Measurements from ENCODE around the gene FHOD3.

Gene FHOD3

DNA sequence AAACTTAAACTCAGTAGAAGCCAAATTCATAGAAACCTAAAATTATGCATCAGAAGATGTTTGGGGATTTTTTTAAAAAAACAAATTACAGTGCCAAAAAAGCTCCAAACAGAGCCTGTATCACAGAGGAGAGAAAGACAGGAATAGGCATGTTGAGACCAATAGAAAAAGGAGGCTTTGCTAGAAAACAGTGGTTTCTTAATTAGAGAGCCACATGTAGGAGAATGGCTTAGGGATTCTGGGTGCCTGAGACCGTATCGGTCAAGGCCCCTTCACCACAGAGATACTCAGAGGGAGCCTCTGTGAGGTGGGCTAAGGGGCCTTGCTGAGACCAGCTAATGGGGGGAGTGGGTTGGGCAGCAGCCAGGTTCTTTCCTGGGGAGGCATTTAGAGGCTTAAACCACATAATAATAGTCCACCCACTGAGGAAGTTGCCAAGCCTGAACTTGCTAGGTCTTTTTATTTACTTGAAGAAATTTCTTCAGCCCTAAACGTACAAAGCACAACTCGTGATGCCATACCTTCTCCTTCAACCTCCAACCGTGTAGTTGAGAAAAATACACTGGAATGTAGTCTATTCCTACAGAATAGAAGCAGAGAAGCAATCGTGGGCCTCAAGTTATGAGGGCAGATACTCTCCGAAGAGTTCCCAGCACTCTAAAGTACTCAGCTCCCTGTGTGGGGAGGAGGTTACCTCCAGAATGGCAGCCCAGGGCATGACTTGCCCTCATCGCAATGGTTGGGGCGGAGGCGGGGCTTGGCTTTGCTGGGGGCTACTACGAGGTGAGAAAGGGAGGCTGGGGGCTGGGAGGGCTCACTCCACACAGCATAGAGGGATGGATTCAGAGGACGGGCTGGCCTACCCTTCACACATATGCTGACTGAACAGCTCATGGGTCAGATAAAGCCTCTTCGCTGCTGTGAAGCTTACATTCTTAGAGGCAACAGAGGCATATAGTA is 293.4 kb downstream of the FHOD3 start:
- TF ChIP-seq, protein P1, sequence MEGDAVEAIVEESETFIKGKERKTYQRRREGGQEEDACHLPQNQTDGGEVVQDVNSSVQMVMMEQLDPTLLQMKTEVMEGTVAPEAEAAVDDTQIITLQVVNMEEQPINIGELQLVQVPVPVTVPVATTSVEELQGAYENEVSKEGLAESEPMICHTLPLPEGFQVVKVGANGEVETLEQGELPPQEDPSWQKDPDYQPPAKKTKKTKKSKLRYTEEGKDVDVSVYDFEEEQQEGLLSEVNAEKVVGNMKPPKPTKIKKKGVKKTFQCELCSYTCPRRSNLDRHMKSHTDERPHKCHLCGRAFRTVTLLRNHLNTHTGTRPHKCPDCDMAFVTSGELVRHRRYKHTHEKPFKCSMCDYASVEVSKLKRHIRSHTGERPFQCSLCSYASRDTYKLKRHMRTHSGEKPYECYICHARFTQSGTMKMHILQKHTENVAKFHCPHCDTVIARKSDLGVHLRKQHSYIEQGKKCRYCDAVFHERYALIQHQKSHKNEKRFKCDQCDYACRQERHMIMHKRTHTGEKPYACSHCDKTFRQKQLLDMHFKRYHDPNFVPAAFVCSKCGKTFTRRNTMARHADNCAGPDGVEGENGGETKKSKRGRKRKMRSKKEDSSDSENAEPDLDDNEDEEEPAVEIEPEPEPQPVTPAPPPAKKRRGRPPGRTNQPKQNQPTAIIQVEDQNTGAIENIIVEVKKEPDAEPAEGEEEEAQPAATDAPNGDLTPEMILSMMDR (IDR thresholded peaks at IDR 0.05; ENCODE audit: low read depth, low read length), result no peak
- DNase-seq (ENCODE audit: extremely low read depth, low read depth), result no peak

DNA sequence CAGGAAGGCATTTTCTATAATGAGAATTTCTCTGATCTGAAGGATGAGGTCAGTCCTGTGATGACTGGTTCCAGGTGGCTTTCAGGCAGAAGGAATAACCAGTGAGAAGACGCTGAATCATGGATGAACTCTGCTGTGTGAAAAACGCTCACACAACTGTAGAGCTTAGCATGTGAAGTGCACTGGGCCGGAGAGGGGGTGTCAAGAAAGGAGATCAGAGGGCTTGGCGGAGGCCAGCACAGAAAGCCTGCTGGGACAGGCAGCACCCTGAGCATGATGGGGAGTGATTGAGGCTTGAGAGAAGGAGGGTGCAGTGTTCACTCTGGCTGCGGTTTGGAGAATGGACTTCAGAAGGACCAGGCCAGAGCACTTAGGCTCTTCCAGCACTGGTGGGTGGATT is 294.8 kb downstream of the FHOD3 start:
- TF ChIP-seq, protein P1 (IDR thresholded peaks at IDR 0.05; ENCODE audit: low read depth, low read length), result no peak

DNA sequence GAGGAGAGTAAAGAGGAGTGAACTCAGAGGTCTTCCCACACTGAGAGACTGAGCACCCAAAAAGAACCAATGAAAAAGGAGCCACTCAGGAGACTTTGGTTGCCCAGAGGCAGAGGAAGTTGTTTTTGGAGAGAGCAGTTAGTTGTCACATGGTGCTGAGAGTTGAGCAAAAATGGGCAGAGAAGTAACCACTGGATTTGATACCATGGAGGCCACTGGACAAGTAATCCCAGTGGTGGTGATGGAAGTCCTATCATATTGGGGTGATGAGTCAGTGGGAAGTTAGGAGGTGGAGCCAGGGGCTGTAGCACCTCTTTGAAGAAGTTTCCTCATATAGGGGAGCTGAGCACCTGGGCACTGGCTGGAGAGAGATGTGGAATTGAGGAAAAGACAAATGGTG is 295.5 kb downstream of the FHOD3 start:
- DNase-seq (ENCODE audit: extremely low read depth, low read depth), result no peak
- TF ChIP-seq, protein P1 (IDR thresholded peaks at IDR 0.05; ENCODE audit: low read depth, low read length), result no peak

More for the DNA sequence above, 294.8 kb downstream of the FHOD3 start:
- DNase-seq (ENCODE audit: extremely low read depth, low read depth), result no peak

DNA sequence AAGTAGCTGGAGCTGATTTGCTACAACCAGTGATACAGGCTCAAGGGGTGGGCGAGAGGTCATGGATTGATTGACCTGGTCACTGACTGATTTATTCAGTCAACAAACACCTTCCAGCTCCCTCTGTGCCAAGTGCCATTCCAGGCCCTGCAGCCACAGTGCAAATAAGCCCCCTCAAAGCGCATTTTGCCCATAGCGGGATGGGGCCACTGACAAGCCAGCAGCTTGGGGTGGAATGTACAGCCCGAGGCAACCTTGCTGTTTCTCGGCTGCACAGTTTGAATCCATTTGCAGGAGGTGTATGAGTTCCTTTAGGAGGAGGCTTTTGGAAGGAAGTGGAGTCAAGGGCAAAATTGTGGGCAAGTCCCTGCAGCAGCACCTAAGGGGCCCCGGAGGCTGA is 296.1 kb downstream of the FHOD3 start:
- TF ChIP-seq, protein P1 (IDR thresholded peaks at IDR 0.05; ENCODE audit: low read depth, low read length), result no peak
- DNase-seq (ENCODE audit: extremely low read depth, low read depth), result no peak

DNA sequence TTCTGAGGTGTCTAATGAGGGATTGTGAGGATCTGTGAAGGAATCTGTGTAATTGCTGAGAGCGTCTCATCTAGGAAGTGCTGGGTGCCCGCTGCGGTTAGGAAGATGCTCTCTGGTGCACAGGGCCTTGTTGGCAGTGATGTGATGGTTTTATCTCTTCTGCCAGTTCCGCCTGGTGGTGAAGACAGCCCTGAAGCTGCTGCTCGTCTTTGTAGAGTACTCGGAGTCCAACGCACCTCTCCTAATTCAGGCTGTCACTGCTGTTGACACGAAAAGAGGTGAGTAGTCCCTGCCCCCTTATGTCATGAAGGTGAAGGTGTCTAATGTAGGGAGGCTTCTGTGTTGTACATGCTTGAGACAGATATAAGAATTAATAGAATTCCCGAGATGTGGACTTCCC is 297.1 kb downstream of the FHOD3 start:
- TF ChIP-seq, protein P1 (IDR thresholded peaks at IDR 0.05; ENCODE audit: low read depth, low read length), result no peak
- DNase-seq (ENCODE audit: extremely low read depth, low read depth), result no peak

DNA sequence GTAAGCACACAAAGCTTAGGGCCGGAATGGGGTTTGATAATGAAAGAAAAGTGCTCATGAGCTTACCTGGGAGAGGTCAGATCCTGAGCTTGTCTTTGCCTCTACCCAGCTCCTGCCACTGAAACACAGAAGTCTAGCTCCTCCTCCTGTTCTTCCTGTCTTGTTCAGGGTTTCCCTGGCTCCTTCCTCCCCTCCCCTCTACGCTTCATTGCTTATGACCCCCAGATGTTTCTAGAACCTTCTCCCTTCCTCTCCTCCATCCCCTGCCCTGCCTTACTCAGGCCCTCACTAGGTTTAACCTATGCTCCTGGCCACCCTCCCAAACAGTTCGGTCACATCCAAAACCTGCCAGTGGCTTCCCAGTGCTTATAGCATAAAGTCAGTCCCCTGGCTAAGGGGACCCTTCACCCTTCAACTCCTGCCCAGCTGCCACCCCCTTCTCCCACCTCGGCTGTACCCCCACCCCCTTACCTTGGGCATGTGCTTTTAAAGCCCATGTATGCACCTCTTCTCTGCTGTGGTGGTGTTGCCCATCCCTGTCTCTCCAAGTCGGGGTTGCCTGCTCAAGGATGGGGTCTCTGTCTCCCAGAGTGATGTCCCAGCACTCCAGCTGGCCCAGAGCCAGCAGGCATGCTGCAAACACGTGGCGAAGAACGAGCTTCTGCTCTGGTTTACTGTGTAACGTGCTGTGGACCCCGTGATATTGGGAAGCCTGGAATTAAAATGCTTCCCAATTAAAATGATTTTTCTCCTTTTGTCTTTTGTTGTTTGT is 297.7 kb downstream of the FHOD3 start:
- TF ChIP-seq, protein P1 (IDR thresholded peaks at IDR 0.05; ENCODE audit: low read depth, low read length), result no peak
- no peak for DNase-seq (ENCODE audit: extremely low read depth, low read depth)

DNA sequence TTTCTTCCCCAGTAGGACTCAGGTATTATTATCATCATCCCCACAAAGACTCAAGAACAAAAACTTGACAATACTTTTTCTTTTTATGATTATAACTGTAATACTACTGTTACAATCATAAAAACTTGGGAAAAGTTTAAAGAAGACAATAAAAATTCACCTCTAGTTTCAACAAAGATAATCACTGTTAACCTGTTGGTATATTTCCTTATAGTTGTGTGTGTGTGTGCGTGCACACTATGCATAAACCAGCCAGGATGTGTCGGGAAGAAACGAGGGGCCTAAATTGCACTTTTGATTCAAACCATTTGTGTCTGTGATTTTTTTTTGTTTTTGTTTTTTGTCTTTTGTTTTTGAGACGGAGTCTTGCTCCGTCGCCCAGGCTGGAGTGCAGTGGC is 298.3 kb downstream of the FHOD3 start:
- no peak for DNase-seq (ENCODE audit: extremely low read depth, low read depth)
- TF ChIP-seq, protein P1 (IDR thresholded peaks at IDR 0.05; ENCODE audit: low read depth, low read length), result no peak

Data from AG09319 (cell line).